Heart left ventricle (tissue), 16 donors: ENCODE measurements around the gene STS. TPM values are rescaled to one million over a fixed set of nuclear protein-coding genes. Genes with fewer than 3 reads are reported as not detected.

Experiments
- ATAC-seq, 4 donors: fragments of 200-7000 bp; cut with Tn5 transposase; one replicate each; pipeline ENCODE4 v1.9.1; 2020 to 2022; ENCODE audit warnings: moderate library complexity in 4 of 4, mild to moderate bottlenecking in 3 of 4, moderate number of reproducible peaks in 1 of 4
- DNase-seq, 5 donors: peaks; one replicate each; pipeline ENCODE4 v3.0.0-alpha.2; 2020
- H3K27ac ChIP-seq, 12 donors: fragments of 200-600 bp; sonication (generic) in 4 of 12; one replicate each; pipeline versions ENCODE4 v1.5.0 to v1.8.0; 2016 to 2022; ENCODE audit warnings: mild to moderate bottlenecking in 2 of 12
- H3K27me3 ChIP-seq, 9 donors: fragments of 200-600 bp; sonication (generic) in 2 of 9; one replicate each; pipeline versions ENCODE4 v1.5.1 to v1.8.0; 2016 to 2022; ENCODE audit warnings: mild to moderate bottlenecking in 3 of 9
- H3K36me3 ChIP-seq, 9 donors: fragments of 200-600 bp; sonication (generic) in 2 of 9; one replicate each; pipeline versions ENCODE4 v1.5.0 to v1.8.0; 2018 to 2022; ENCODE audit warnings: mild to moderate bottlenecking in 2 of 9
- H3K4me1 ChIP-seq, 12 donors: fragments of 200-600 bp; sonication (generic) in 4 of 12; one replicate each; pipeline versions ENCODE4 v1.5.0 to v1.8.0; 2016 to 2022; ENCODE audit warnings: mild to moderate bottlenecking in 3 of 12
- H3K4me3 ChIP-seq, 12 donors: fragments of 200-600 bp; sonication (generic) in 4 of 12; one replicate each; pipeline versions ENCODE4 v1.5.0 to v1.8.0; 2017 to 2022; ENCODE audit warnings: mild to moderate bottlenecking in 9 of 12, moderate library complexity in 4 of 12
- H3K9me3 ChIP-seq, 12 donors: fragments of 200-600 bp; sonication (generic) in 4 of 12; one replicate each; pipeline versions ENCODE4 v1.5.0 to v1.8.0; 2016 to 2022; ENCODE audit warnings: mild to moderate bottlenecking in 1 of 12
- POLR2A ChIP-seq, 2 donors: fragments of 450-650 bp; IDR thresholded peaks; one replicate each; pipeline ENCODE4 v1.6.1; 2017; ENCODE audit warnings: antibody characterized with exemption in 2 of 2, mild to moderate bottlenecking in 2 of 2, moderate library complexity in 2 of 2
- WGBS, 4 donors: extraction: QIAGEN DNeasy Blood & Tissue Kit in 2 of 4; methylation state at CpG; one replicate each; pipeline versions ENCODE4 v1.1.5 to v1.1.7; 2013 to 2018; 5-methylcytosine and 5-hydroxymethylcytosine counted together
- intact Hi-C, 10 donors: fragments of 100-400 bp; cut with DNase I; formaldehyde crosslinking; loops; one replicate each; pipeline versions ENCODE4 v1.11.1 to v1.14.2; 2022
- polyA plus RNA-seq, 2 donors: library from polyadenylated mRNA; stranded (reverse); fragments of 200-250 nt; gene quantifications; one replicate each; pipeline ENCODE4 v1.2.3, GENCODE V29; 2013
- total RNA-seq, 9 donors: library from RNA; depleted of rRNA in 2 of 9; stranded (reverse); fragments of >200 nt in 2 of 9; fragmentation: NEBNext Ultra II Directional in 3 of 9; extraction: Animal tissue kit (Norgen Biotek cat#: 25700) in 3 of 9; gene quantifications; one replicate each; pipeline versions ENCODE4 v1.1.0 to v1.2.4, GENCODE V29; 2016 to 2023
- TF ChIP-seq, protein P1 (sequence below), 12 donors: fragments of 200-600 bp; sonication (generic) in 4 of 12; IDR thresholded peaks; one replicate each; pipeline versions ENCODE4 v1.5.0 to v1.8.0; 2018 to 2022; ENCODE audit warnings: antibody characterized with exemption in 12 of 12, mild to moderate bottlenecking in 5 of 12
- donor health status: ischemic (EF 13 %, LVEDD 7.1; RV severe dilation, severe dysfunction).
- donor health status: healthy with polysubstance abuse.
- donor health status: DM: no; HTN: yes; CAD: no.
- donor health status: DM: no; HTN: no; CAD: no.
- donor health status: ischemic (EF 25% LVEDD 6.9; RV normal size, moderate dysfunction).
- donor health status: ischemic (EF 25% LVEDD 5.7; RV mildly dilated, moderate dysfunction).
- donor health status: healthy.
- donor health status: DM: yes; HTN: yes; CAD: no.
- donor health status: ischemic (EF 35%, LVEDD 5.7; RV mildly dilated, moderate dysfunction).
- donor health status: nonischemic (EF 11% LVEDD 7.7; RV severe dilation, severe dysfunction).
- donor health status: DM: yes; HTN: yes; CAD: no.
- donor health status: PGD.
- donor health status: ischemic (EF 29% LVEDD 5.4; RV normal size, mild dysfunction).
- donor health status: nonischemic (EF 23%, LVEDD 6.1; RV moderate dilation, normal function).

Gene STS
- total and polyA plus RNA-seq, 11 donors: 1.2 to 8.6 (median 5.8) TPM

DNA sequence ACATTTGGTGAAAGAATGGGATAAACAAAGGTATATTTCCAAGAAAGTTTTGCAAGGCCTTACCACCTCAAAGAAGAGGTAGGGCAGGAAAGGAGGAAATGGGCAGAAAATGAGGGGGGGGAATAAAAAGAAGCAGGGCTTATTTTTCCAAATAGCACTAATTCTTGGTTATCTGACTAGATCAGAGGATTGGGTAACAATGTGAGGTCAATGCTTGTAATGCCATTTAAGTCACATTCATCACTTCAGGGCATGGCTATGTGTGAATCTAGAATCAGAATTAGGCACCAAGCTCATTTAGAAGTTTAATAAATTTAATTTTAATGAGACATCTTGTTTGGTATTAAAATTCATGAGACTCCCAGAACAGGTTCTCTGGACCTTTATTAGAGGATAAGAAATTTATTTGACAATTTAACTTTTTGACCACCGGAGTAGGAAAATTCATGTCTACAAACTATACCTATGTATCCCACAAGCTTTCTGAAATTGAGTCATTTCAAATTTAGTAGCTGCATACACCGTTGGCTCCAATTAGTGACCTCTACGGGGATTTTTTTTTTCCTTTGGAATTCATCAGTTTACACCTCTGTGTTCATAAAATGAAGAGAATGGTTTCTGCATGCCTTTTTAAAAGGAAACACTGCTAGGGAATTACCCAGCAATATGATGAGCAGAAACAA is 1.4 kb upstream of the STS start:
- no peak overlapping the region for H3K27ac ChIP-seq
- H3K27me3 ChIP-seq: no peaks in the 10 kb centered on the region
- no peak for ATAC-seq
- no peak overlapping the region for H3K4me3 ChIP-seq
- peaks cover 0 to 3% (median 0%) of the 10 kb centered on the region in 12 donors for H3K9me3 ChIP-seq
- peaks cover 0 to 24% (median 3%) of the 10 kb centered on the region in 12 donors for H3K4me1 ChIP-seq
- TF ChIP-seq, protein P1, sequence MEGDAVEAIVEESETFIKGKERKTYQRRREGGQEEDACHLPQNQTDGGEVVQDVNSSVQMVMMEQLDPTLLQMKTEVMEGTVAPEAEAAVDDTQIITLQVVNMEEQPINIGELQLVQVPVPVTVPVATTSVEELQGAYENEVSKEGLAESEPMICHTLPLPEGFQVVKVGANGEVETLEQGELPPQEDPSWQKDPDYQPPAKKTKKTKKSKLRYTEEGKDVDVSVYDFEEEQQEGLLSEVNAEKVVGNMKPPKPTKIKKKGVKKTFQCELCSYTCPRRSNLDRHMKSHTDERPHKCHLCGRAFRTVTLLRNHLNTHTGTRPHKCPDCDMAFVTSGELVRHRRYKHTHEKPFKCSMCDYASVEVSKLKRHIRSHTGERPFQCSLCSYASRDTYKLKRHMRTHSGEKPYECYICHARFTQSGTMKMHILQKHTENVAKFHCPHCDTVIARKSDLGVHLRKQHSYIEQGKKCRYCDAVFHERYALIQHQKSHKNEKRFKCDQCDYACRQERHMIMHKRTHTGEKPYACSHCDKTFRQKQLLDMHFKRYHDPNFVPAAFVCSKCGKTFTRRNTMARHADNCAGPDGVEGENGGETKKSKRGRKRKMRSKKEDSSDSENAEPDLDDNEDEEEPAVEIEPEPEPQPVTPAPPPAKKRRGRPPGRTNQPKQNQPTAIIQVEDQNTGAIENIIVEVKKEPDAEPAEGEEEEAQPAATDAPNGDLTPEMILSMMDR (IDR thresholded peaks at IDR 0.05): no peak
- DNase-seq: no peak
- intact Hi-C loops: no loop called here
- H3K36me3 ChIP-seq: no peaks in the 10 kb centered on the region
- 81 to 88% (median 82%) methylated on average over 3 of the region's 3 CpGs for WGBS, 4 donors

DNA sequence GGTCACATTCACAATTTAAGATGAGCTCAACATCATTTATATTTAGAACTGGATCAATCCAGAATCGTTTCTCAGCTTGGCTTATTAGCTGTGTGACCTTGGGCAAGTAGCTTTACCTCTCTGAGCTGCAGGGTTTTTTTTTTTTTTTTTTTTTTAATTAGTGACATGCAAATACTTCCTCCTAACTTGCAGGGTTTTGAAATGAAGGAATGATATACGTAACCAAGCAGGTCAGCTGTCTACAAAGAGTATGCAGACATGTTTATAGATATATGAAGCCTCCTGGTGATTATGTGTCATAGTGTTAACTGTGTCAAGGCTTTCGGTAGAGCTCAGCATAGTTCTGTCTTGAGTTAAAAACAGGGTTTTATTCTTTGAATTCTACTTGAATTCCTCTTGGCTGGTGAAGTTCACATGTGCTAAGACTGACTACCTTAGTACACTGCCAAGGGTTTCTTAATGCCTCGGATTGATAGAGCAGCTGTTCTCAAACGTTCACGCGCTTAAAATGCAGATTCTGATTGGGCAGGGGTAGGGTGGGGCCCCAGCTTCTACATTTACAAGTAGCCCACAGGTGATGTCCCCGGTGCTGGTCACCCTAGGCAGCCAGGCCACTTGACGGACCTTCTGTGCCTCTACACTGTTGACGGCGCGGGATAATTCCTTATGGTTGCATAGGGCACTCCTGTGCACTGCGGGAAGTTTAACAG is 654 bp upstream of the STS start:
- intact Hi-C loops: no loop called here
- TF ChIP-seq, protein P1 (IDR thresholded peaks at IDR 0.05): no peak
- TF ChIP-seq POLR2A (IDR thresholded peaks at IDR 0.05): no peak
- DNase-seq (peak in 1 of 5 donors; percentile 28), ATAC-seq (peak in 3 of 4 donors; percentile 2 to 16 (median 14))
- peak overlapping the region; percentile 60 to 97 (median 78) for H3K4me3 ChIP-seq
- no peaks in the 10 kb centered on the region for H3K27me3 ChIP-seq
- peaks cover 0 to 24% (median 3%) of the 10 kb centered on the region in 12 donors for H3K4me1 ChIP-seq
- WGBS, 4 donors: 16 to 21% (median 18%) methylated on average over 13 of the region's 13 CpGs
- H3K27ac ChIP-seq: peak overlapping the region in 11 of 12 donors; percentile 79 to 95 (median 88)
- H3K36me3 ChIP-seq: no peaks in the 10 kb centered on the region
- peaks cover 0 to 1% (median 0%) of the 10 kb centered on the region in 12 donors for H3K9me3 ChIP-seq

DNA sequence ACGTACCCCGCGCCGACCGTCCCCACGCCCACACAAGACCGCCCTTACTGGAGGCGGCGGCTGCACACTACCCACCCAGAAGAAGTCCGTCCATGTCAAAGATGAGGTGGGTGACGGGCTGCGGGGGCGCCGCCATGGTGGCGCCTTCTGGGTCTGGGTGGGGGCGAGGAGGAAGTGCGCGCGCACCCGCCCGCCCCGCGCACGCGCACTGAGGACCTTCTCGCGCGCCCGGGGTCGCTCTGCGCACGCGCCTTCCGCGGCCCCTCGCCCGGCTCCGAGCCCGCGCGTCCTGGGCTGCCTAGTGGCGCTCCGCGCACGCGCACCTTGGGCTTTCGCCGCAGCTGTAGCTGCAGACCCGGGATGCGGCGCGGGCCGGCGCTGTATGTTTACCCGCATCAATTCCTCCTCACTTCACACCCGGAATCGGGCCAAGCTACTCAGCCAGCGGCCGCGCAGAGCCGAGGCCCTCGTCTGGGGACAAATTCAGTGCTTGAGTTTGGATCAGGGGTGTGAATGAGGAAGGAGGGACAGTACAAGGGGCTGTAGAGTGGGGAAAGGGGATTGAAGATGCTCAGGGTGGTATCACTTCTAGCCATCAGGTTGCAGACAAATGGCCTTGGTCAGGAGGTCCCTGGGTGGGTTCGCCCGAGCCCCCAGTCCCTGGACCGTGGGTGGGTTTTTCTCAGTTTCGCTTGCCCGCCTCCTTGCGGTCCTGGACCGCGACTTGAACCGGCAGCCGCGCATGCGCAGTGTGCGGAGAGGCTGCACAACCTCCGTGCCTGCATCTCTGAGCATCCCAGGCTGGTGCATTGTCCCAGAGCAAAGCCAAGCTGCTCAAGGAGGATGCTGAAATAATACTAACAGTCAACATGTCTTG is 704 bp downstream of the STS start, which contains the start of gene PUDP:
TSS of gene PUDP (minus strand) at position 176 of the 877 bp plus-strand sequence. CDS start at position 136, 40 bp downstream.
- H3K4me1 ChIP-seq: peaks cover 0 to 24% (median 3%) of the 10 kb centered on the region in 12 donors
- intact Hi-C loops: no loop called here
- H3K4me3 ChIP-seq: peak within 1 kb of the TSS; percentile 60 to 97 (median 78)
- peak in 1 of 2 donors; percentile 45 for TF ChIP-seq POLR2A (IDR thresholded peaks at IDR 0.05)
- TF ChIP-seq, protein P1 (IDR thresholded peaks at IDR 0.05): peak in 7 of 12 donors; percentile 10 to 61 (median 41)
- peak; percentile 81 to 94 (median 92) for DNase-seq
- no peaks in the 10 kb centered on the region for H3K27me3 ChIP-seq
- 0 to 1% (median 0%) methylated on average over 23 to 76 of the region's 76 CpGs for WGBS, 4 donors
- H3K36me3 ChIP-seq: no peaks in the 10 kb centered on the region
- H3K27ac ChIP-seq: peak within 1 kb of the TSS; percentile 79 to 95 (median 89)
- ATAC-seq: peak; percentile 95 to 97 (median 96)
- no peaks in the 10 kb centered on the region for H3K9me3 ChIP-seq
